HG02938 (cell line): ENCODE data around the gene ZCCHC14.
"Not testable (repeated sequence)": the region's sequence is repeated elsewhere in the genome, so short reads cannot be mapped to it uniquely, and the experiment has no call there.

ENCODE experiments used
- ATAC-seq: cut with Tn5 transposase; IDR thresholded peaks from one replicate; pipeline ENCODE4 v1.9.1; 2021; ENCODE audit warnings: mild to moderate bottlenecking, moderate library complexity; ENCODE audit not compliant: unreplicated experiment

ZCCHC14 gene

GRCh38 chr16:87412371-87412995 lies 80.3 kb downstream of the ZCCHC14 start:
- no peak for ATAC-seq

GRCh38 chr16:87411375-87412271 lies 81.2 kb downstream of the ZCCHC14 start:
- ATAC-seq, result no peak

GRCh38 chr16:87410968-87411367 lies 81.9 kb downstream of the ZCCHC14 start:
- ATAC-seq, result no peak

GRCh38 chr16:87410530-87410929 lies 82.3 kb downstream of the ZCCHC14 start:
- no peak for ATAC-seq

- no peak for ATAC-seq
Measured at GRCh38 chr16:87409781-87410180, 83.0 kb downstream of the ZCCHC14 start.

- no peak for ATAC-seq
Measured at GRCh38 chr16:87409153-87409552, 83.7 kb downstream of the ZCCHC14 start.

GRCh38 chr16:87407511-87408112 lies 85.2 kb downstream of the ZCCHC14 start:
- no peak for ATAC-seq

- ATAC-seq, result no peak
Measured at GRCh38 chr16:87406495-87407088, 86.2 kb downstream of the ZCCHC14 start.

GRCh38 chr16:87404764-87405625 lies 87.8 kb downstream of the ZCCHC14 start:
- no peak for ATAC-seq

- no peak for ATAC-seq
Measured at GRCh38 chr16:87395181-87395842, 97.5 kb downstream of the ZCCHC14 start.

GRCh38 chr16:87393680-87394055 lies 99.2 kb downstream of the ZCCHC14 start:
- no peak for ATAC-seq

GRCh38 chr16:87392821-87393679 lies 99.8 kb downstream of the ZCCHC14 start:
- no peak for ATAC-seq

GRCh38 chr16:87391950-87392820 lies 100.6 kb downstream of the ZCCHC14 start, which contains the start of gene MAP1LC3B:
TSS of gene MAP1LC3B (plus strand) at chr16:87392336. CDS start at chr16:87392428, 92 bp downstream.
- ATAC-seq, result peak; percentile 49

- ATAC-seq, result no peak
Measured at GRCh38 chr16:87391324-87391949, 101.4 kb downstream of the ZCCHC14 start.

- ATAC-seq, result no peak
Measured at GRCh38 chr16:87390641-87391323, 102.0 kb downstream of the ZCCHC14 start.

GRCh38 chr16:87389914-87390313 lies 102.9 kb downstream of the ZCCHC14 start:
- ATAC-seq, result not testable (repeated sequence)

GRCh38 chr16:87389245-87389644 lies 103.6 kb downstream of the ZCCHC14 start:
- ATAC-seq, result no peak
